CD4-positive, alpha-beta memory T cell (primary cell): Measurements from ENCODE around the gene LCN15. TPM values are rescaled to one million over a fixed set of nuclear protein-coding genes. Genes with fewer than 3 reads are reported as not detected.
"Not testable (repeated sequence)": the region's sequence is repeated elsewhere in the genome, so short reads cannot be mapped to it uniquely, and the experiment has no call there.

ENCODE experiments used
- CTCF ChIA-PET: fragments of 350-600 bp; sonication (Branson Sonifier 250); formaldehyde crosslinking; loops from one replicate; lab custom pipeline; 2021; ENCODE audit warnings: inconsistent platforms; ENCODE audit not compliant: partially characterized antibody; lab: Charles Lee
- POLR2A ChIA-PET: fragments of 350-600 bp; sonication (Branson Sonifier 250); formaldehyde crosslinking; loops from one replicate; lab custom pipeline; 2021; ENCODE audit not compliant: partially characterized antibody; lab: Charles Lee
- DNase-seq, 5 donors: peaks; one replicate each; pipeline versions ENCODE4 v3.0.0 to v3.0.0-alpha.2; 2020 to 2022; ENCODE audit warnings: mixed read lengths in 1 of 5
- H3K27ac ChIP-seq: one replicate; pipeline ENCODE4 v1.7.0; 2013; ENCODE audit warnings: low read depth, low read length
- H3K27me3 ChIP-seq: 2 replicates; pipeline ENCODE4 v1.7.0; 2013; ENCODE audit warnings: mild to moderate bottlenecking, low read length, moderate library complexity; ENCODE audit not compliant: insufficient read depth
- H3K36me3 ChIP-seq: 2 replicates; pipeline ENCODE4 v1.7.0; 2013; ENCODE audit warnings: mild to moderate bottlenecking, low read length, moderate library complexity; ENCODE audit not compliant: insufficient read depth
- H3K4me1 ChIP-seq: 2 replicates; pipeline ENCODE4 v1.7.0; 2013; ENCODE audit warnings: mild to moderate bottlenecking, low read length, moderate library complexity; ENCODE audit not compliant: insufficient read depth
- H3K4me3 ChIP-seq, 2 donors: one replicate each; pipeline ENCODE4 v1.7.0; 2013; ENCODE audit warnings: low read length in 2 of 2, mild to moderate bottlenecking in 1 of 2
- H3K9me3 ChIP-seq, 2 donors: one replicate each; pipeline ENCODE4 v1.7.0; 2013; ENCODE audit warnings: low read length in 2 of 2, control low read depth in 1 of 2; ENCODE audit not compliant: control insufficient read depth in 1 of 2
- H3K27ac Mint-ChIP-seq, 7 donors: one replicate each; pipeline ENCODE4 v1.8.0; 2020 to 2021; ENCODE audit warnings: mixed read lengths in 7 of 7, mild to moderate bottlenecking in 6 of 7, inconsistent platforms in 3 of 7, moderate library complexity in 3 of 7
- H3K27me3 Mint-ChIP-seq, 2 donors: one replicate each; pipeline ENCODE4 v1.8.0; 2020 to 2021; ENCODE audit warnings: mixed read lengths in 2 of 2
- H3K36me3 Mint-ChIP-seq, 2 donors: one replicate each; pipeline ENCODE4 v1.8.0; 2020 to 2021; ENCODE audit warnings: mixed read lengths in 2 of 2, inconsistent platforms in 1 of 2, mild to moderate bottlenecking in 1 of 2
- H3K4me1 Mint-ChIP-seq, 4 donors: one replicate each; pipeline ENCODE4 v1.8.0; 2020 to 2021; ENCODE audit warnings: mixed read lengths in 4 of 4, mild to moderate bottlenecking in 1 of 4
- H3K4me3 Mint-ChIP-seq, 8 donors: one replicate each; pipeline ENCODE4 v1.8.0; 2020 to 2021; ENCODE audit warnings: mixed read lengths in 8 of 8, mild to moderate bottlenecking in 7 of 8, moderate library complexity in 6 of 8, inconsistent platforms in 3 of 8
- H3K9me3 Mint-ChIP-seq, 8 donors: one replicate each; pipeline ENCODE4 v1.8.0; 2020 to 2021; ENCODE audit warnings: mixed read lengths in 8 of 8, mild to moderate bottlenecking in 5 of 8, inconsistent platforms in 3 of 8, moderate library complexity in 1 of 8
- intact Hi-C: fragments of 100-400 bp; cut with micrococcal nuclease; formaldehyde crosslinking; loops from one replicate; pipeline ENCODE4 v1.15.1; 2023
- polyA plus RNA-seq, 2 donors: library from polyadenylated mRNA; unstranded; fragments of 300-500 nt; fragmentation: Illumina TruSeq; gene quantifications; one replicate each; pipeline ENCODE4 v1.2.3, GENCODE V29; 2021
- total RNA-seq, 2 experiments: library from RNA; stranded (reverse); gene quantifications; one replicate each; pipeline ENCODE4 v1.2.3, GENCODE V29; 2021

LCN15 gene
- total and polyA plus RNA-seq, 4 experiments from 2014 or later = not detected

DNA sequence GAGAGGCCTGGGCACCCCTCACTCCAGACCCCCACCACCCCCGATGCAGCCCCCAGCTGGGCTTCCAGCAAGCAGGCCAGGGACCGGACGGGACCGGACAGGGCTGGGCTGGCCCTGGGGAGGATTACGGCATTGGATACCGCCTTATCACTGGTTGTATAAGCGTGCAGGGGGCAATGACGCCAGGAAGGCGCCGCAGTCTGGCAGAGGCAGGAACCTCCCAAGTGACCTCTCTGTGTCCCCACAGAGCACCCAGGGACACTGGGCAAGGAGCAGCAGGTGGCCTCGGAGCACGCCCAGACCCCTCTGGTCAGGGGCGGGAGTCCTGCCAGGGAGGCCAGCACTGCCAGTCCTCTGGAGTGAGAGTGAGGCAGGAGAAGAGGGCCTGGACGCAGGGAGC is 723 bp upstream of the LCN15 start:
- ChIA-PET CTCF (no interaction called here), POLR2A (no interaction called here)
- Histone ChIP-seq H3K27me3 (no peaks in the 10 kb centered on the region), H3K36me3 (no peaks in the 10 kb centered on the region), H3K27ac (no peak overlapping the region), H3K9me3 (no peaks in the 10 kb centered on the region), H3K4me3 (no peak overlapping the region), H3K4me1 (peaks cover 5% of the 10 kb centered on the region)
- H3K27me3 Mint-ChIP-seq = peaks cover 8 to 18% of the 10 kb centered on the region in 2 donors
- H3K36me3 Mint-ChIP-seq = peaks cover 0 to 1% of the 10 kb centered on the region in 2 donors
- no peaks in the 10 kb centered on the region for H3K9me3 Mint-ChIP-seq
- intact Hi-C loops = no loop called here
- no peak overlapping the region for H3K4me3 Mint-ChIP-seq
- H3K27ac Mint-ChIP-seq = no peak overlapping the region
- peaks cover 7 to 18% (median 12%) of the 10 kb centered on the region in 4 donors for H3K4me1 Mint-ChIP-seq
- DNase-seq = peak in 1 of 5 donors; percentile 32

DNA sequence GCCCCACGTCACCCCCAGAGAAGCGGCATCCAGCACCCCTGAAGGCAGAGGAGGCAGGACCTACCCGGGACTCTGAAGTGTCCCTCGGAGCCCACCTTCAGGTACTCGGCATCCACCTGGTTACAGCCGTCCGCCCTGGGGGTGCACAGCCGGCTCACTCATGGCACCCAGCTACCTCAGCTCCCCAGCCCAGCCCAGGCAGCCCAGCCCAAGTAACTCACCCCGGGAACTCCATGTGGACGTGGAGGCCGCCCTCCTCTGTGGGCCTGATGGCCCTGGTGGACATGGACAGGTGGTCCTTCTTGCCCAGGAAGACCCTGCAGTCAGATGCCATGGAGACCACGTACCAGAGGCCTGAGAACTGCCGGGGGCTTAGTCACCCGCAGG is 676 bp downstream of the LCN15 start:
- Mint-ChIP-seq H3K4me3 (no peak overlapping the region), H3K9me3 (no peaks in the 10 kb centered on the region), H3K36me3 (peaks cover 0 to 1% of the 10 kb centered on the region in 2 donors), H3K27me3 (peaks cover 10 to 16% of the 10 kb centered on the region in 2 donors), H3K27ac (no peak overlapping the region), H3K4me1 (peaks cover 7 to 18% (median 12%) of the 10 kb centered on the region in 4 donors)
- POLR2A ChIA-PET = no interaction called here
- H3K27ac ChIP-seq = no peak overlapping the region
- H3K4me3 ChIP-seq = no peak overlapping the region
- H3K27me3 ChIP-seq = no peaks in the 10 kb centered on the region
- H3K36me3 ChIP-seq = no peaks in the 10 kb centered on the region
- CTCF ChIA-PET = interaction anchor here (0.5 to 1.1 kb wide), 2 partner anchors 14 to 354 kb away, joined by 3 read pairs; no protein-coding TSS in a partner anchor
- intact Hi-C loops = no loop called here
- H3K4me1 ChIP-seq = peaks cover 5% of the 10 kb centered on the region
- no peaks in the 10 kb centered on the region for H3K9me3 ChIP-seq
- no peak for DNase-seq

DNA sequence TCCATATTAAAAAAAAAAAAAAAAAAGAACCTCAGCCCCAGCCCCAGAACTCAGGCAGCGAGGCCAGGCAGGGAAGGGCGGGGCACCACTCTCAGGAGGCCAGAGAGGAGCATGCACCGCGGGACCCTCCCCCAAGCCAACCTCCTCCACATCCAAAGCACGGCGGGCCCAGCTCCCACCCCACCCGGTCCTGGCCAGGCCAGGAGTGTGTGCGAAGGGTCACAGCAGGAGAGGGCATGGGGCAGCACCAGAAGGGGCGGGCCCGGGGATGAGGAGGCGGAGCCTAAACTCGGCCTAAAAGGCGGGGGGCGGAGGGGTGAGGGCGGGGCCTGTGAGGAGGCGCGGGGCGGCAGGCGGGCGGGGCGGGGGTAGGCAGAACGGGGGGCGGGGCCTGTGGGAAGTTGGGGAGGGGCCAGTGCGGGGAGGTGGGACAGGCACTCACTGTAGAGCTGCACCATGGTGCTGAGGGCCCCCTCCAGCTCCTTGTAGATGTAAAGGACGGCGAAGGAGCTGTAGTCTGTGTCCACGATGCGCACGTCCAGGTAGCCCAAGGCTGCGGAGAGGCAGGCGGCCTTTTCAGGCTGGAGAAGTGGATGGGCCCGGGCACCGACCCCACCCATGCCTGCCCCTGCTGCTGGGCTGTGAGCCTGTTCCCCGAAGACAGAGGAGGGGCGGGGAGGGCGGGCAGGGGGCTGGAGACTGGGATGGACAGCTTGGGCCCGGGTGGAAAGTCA is 1.2 kb downstream of the LCN15 start:
- intact Hi-C loops = no loop called here
- Mint-ChIP-seq H3K27ac (no peak overlapping the region), H3K36me3 (peaks cover 0 to 1% of the 10 kb centered on the region in 2 donors), H3K27me3 (peaks cover 9 to 15% of the 10 kb centered on the region in 2 donors), H3K4me1 (peaks cover 7 to 18% (median 12%) of the 10 kb centered on the region in 4 donors), H3K4me3 (no peak overlapping the region), H3K9me3 (no peaks in the 10 kb centered on the region)
- ChIA-PET CTCF (interaction anchor here (0.5 to 1.1 kb wide), 3 partner anchors 8 to 355 kb away, joined by 3 read pairs; no protein-coding TSS in a partner anchor), POLR2A (interaction anchor here (0.6 kb wide), 1 partner anchor 638 kb away, joined by 3 read pairs; no protein-coding TSS in a partner anchor)
- peaks cover 5% of the 10 kb centered on the region for H3K4me1 ChIP-seq
- H3K27me3 ChIP-seq = no peaks in the 10 kb centered on the region
- H3K9me3 ChIP-seq = no peaks in the 10 kb centered on the region
- H3K27ac ChIP-seq = no peak overlapping the region
- H3K36me3 ChIP-seq = no peaks in the 10 kb centered on the region
- peak in 1 of 5 donors; percentile 23 for DNase-seq
- no peak overlapping the region for H3K4me3 ChIP-seq

DNA sequence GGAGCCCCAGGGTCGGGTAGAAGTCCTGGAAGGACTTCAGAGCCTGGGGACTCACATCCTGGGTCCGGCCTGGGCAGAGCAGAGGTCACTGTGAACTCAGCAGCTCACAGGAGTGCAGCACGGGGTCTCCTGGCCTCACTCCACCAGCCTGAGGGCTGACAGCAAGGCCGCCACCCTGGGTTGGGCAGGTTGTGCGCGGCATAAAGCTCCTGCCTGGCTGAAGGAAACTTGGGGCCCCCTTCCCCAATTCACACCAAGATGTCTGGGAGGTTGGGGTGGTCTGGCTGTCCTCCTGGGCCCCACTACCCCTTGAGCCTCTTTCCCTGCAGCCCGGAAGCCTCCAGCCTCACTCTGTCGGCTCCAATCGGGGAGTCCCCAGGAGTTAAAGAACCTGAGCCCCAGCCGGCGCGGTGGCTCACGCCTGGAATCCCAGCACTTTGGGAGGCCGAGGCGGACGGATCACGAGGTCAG is 2.1 kb downstream of the LCN15 start:
- DNase-seq = no peak
- Mint-ChIP-seq H3K4me1 (peaks cover 7 to 14% (median 11%) of the 10 kb centered on the region in 4 donors), H3K27ac (no peak overlapping the region), H3K27me3 (peaks cover 4 to 10% of the 10 kb centered on the region in 2 donors), H3K4me3 (no peak overlapping the region), H3K36me3 (peaks cover 0 to 1% of the 10 kb centered on the region in 2 donors), H3K9me3 (no peaks in the 10 kb centered on the region)
- Histone ChIP-seq H3K27ac (no peak overlapping the region), H3K4me3 (no peak overlapping the region), H3K36me3 (no peaks in the 10 kb centered on the region), H3K27me3 (no peaks in the 10 kb centered on the region), H3K4me1 (peaks cover 5% of the 10 kb centered on the region), H3K9me3 (no peaks in the 10 kb centered on the region)
- intact Hi-C loops = no loop called here
- ChIA-PET CTCF (interaction anchor here (0.6 kb wide), 1 partner anchor 9 kb away, joined by 3 read pairs; no protein-coding TSS in a partner anchor), POLR2A (interaction anchor here (0.6 to 1.2 kb wide), 3 partner anchors 34 to 639 kb away, joined by 3 read pairs; no protein-coding TSS in a partner anchor)

DNA sequence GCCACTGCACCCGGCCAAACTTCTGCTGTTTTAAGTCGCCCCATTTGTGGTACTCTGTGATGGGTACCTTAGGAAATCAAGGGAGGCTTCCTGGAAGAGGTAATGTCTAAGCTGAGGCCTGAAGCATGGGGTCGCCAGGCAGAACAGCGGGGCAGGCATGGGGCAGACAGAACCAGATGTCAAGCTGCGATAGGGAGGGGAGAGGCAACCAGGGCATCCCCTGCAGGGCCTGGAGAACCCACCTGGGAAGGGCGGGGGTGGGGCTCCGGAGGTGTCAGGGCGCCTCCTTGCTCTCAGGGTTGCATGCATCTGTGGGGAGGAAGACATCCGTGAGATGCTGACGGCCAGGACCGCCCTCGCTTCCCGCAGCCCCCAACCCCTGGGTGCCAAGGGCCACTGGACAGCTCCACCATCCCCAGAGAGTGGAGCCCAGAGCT is 2.8 kb downstream of the LCN15 start:
- H3K27me3 Mint-ChIP-seq = peaks cover 4% of the 10 kb centered on the region in 2 donors
- CTCF ChIA-PET = no interaction called here
- Histone ChIP-seq H3K4me1 (peaks cover 5% of the 10 kb centered on the region), H3K27me3 (no peaks in the 10 kb centered on the region), H3K36me3 (no peaks in the 10 kb centered on the region), H3K4me3 (no peak overlapping the region), H3K9me3 (no peaks in the 10 kb centered on the region), H3K27ac (no peak overlapping the region)
- intact Hi-C loops = no loop called here
- H3K4me3 Mint-ChIP-seq = no peak overlapping the region
- no peaks in the 10 kb centered on the region for H3K36me3 Mint-ChIP-seq
- H3K4me1 Mint-ChIP-seq = peaks cover 2 to 8% (median 5%) of the 10 kb centered on the region in 4 donors
- DNase-seq = no peak
- no peak overlapping the region for H3K27ac Mint-ChIP-seq
- no peaks in the 10 kb centered on the region for H3K9me3 Mint-ChIP-seq
- POLR2A ChIA-PET = interaction anchor here (0.6 to 1.2 kb wide), 2 partner anchors 33 to 300 kb away, joined by 3 read pairs; no protein-coding TSS in a partner anchor

DNA sequence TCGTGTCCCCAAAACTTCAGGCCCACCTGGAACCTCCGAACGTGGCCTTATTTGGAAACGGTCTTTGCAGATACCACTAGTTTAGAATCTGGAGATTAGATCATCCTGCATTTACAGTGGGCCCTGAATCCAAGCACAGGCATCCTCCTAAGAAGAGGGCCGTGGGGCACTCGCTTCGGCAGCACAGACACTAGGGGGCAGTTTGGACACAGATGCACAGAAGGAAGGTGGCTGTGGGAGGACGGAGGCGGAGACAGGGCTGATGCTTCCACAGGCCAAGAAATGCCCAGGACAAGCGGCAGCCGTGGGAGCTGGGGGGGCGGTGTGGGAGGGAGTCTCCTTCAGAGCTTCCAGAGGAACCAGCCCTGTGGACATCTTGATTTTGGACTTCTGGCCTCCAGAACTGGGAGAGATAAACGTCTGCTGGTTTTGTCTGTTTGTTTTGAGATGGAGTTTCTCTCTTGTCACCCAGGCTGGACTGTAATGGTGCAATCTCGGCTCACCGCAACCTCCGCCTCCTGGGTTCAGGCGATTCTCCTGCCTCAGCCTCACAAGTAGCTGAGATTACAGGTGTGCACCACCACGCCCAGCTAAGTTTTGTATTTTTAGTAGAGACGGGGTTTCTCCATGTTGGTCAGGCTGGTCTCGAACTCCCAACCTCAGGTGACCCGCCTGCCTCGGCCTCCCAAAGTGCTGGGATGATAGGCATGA is 3.3 kb downstream of the LCN15 start:
- DNase-seq, H3K4me1 Mint-ChIP-seq, H3K4me1 ChIP-seq, H3K27ac ChIP-seq, H3K36me3 ChIP-seq, H3K9me3 ChIP-seq, H3K9me3 Mint-ChIP-seq, H3K27me3 Mint-ChIP-seq, H3K4me3 ChIP-seq, H3K4me3 Mint-ChIP-seq, H3K27me3 ChIP-seq, POLR2A ChIA-PET, H3K36me3 Mint-ChIP-seq, intact Hi-C loops: not testable (repeated sequence)
- H3K27ac Mint-ChIP-seq = peak overlapping the region in 1 of 7 donors; percentile 47
- CTCF ChIA-PET = interaction anchor here (1.3 kb wide), 1 partner anchor 274 kb away, joined by 3 read pairs; no protein-coding TSS in a partner anchor

DNA sequence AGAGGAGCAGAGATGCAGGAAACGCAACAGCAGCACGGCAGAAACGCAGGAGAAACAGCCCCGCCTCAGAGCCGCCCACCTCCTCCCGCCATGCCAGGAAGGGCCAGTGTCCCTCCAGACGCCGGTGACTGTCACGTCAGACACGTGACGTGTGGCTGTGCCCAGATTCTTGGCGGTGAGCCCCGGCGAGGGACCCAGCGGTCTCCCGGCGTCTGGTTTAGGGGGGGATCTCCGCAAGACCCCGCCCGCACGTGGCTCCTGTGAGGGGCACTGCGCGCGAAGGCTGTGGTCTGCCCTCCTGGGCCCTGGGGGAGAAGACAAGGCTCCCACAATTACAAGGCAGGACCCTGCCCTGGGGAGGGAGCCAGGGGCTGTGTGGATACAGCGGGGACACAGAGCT is 3.9 kb downstream of the LCN15 start:
- ChIA-PET POLR2A (no interaction called here), CTCF (interaction anchor here (1.3 kb wide), 1 partner anchor 275 kb away, joined by 3 read pairs; no protein-coding TSS in a partner anchor)
- Histone ChIP-seq H3K4me1 (no peaks in the 10 kb centered on the region), H3K36me3 (no peaks in the 10 kb centered on the region), H3K9me3 (no peaks in the 10 kb centered on the region), H3K27ac (no peak overlapping the region), H3K4me3 (no peak overlapping the region), H3K27me3 (no peaks in the 10 kb centered on the region)
- peaks cover 0 to 8% (median 4%) of the 10 kb centered on the region in 8 donors for H3K9me3 Mint-ChIP-seq
- H3K4me3 Mint-ChIP-seq = no peak overlapping the region
- intact Hi-C loops = no loop called here
- peak overlapping the region in 1 of 7 donors; percentile 70 for H3K27ac Mint-ChIP-seq
- H3K36me3 Mint-ChIP-seq = no peaks in the 10 kb centered on the region
- peaks cover 5 to 7% of the 10 kb centered on the region in 2 donors for H3K27me3 Mint-ChIP-seq
- DNase-seq = no peak
- H3K4me1 Mint-ChIP-seq = peaks cover 0 to 2% (median 1%) of the 10 kb centered on the region in 4 donors
